OCI-LY1 (cell line): ENCODE data around the gene CD2.

Experiments used
- H2AFZ ChIP-seq: fragments of 200-600 bp; sonication (generic), shearing (Covaris generic); 2 replicates; pipeline ENCODE4 v1.6.0; 2014; ENCODE audit warnings: antibody characterized with exemption, mild to moderate bottlenecking, low read length
- H3F3A ChIP-seq: fragments of 200-600 bp; sonication (generic), shearing (Covaris generic); 2 replicates; pipeline ENCODE4 v1.6.0; 2014; ENCODE audit warnings: mild to moderate bottlenecking, antibody characterized with exemption, low read length, moderate library complexity; ENCODE audit not compliant: insufficient read depth
- H3K27ac ChIP-seq: fragments of 200-600 bp; sonication (generic); 2 replicates; pipeline ENCODE4 v1.5.1; 2014; ENCODE audit warnings: low read length, mixed run types, mild to moderate bottlenecking, low read depth; ENCODE audit not compliant: poor library complexity, severe bottlenecking
- H3K27me3 ChIP-seq: fragments of 200-600 bp; sonication (generic); 2 replicates; pipeline ENCODE4 v1.6.0; 2014; ENCODE audit warnings: antibody characterized with exemption, mild to moderate bottlenecking, low read length, moderate library complexity; ENCODE audit not compliant: insufficient read depth
- H3K36me3 ChIP-seq: fragments of 200-600 bp; sonication (generic); 2 replicates; pipeline ENCODE4 v1.6.1; 2014; ENCODE audit warnings: mild to moderate bottlenecking, antibody characterized with exemption, low read length, moderate library complexity, mixed read lengths; ENCODE audit not compliant: insufficient read depth
- H3K4me1 ChIP-seq: fragments of 200-600 bp; sonication (generic); 2 replicates; pipeline ENCODE4 v1.5.1; 2014; ENCODE audit warnings: mild to moderate bottlenecking, low read length, moderate library complexity; ENCODE audit not compliant: insufficient read depth, severe bottlenecking
- H3K4me2 ChIP-seq: fragments of 200-600 bp; sonication (generic), shearing (Covaris generic); 2 replicates; pipeline ENCODE4 v1.6.1; 2014; ENCODE audit warnings: low read length
- H3K4me3 ChIP-seq: fragments of 200-600 bp; sonication (generic); 2 replicates; pipeline ENCODE4 v1.5.1; 2014; ENCODE audit warnings: low read length, low read depth, mild to moderate bottlenecking, mixed read lengths; ENCODE audit not compliant: poor library complexity, severe bottlenecking
- H3K79me2 ChIP-seq: fragments of 200-600 bp; shearing (Covaris generic); 2 replicates; pipeline ENCODE4 v1.6.1; 2016; ENCODE audit warnings: mixed run types, low read length, mixed read lengths; ENCODE audit not compliant: insufficient read depth
- H3K9ac ChIP-seq: fragments of 200-600 bp; sonication (generic), shearing (Covaris generic); 2 replicates; pipeline ENCODE4 v1.6.1; 2014; ENCODE audit warnings: mild to moderate bottlenecking, low read length, mixed read lengths
- H3K9me2 ChIP-seq: fragments of 200-600 bp; sonication (generic), shearing (Covaris generic); 2 replicates; pipeline ENCODE4 v1.6.1; 2014; ENCODE audit warnings: low read depth, mild to moderate bottlenecking, low read length, mixed read lengths
- H3K9me3 ChIP-seq: fragments of 200-600 bp; shearing (Covaris generic); 2 replicates; pipeline ENCODE4 v1.6.1; 2014; ENCODE audit warnings: low read length, mixed read lengths
- H4K20me1 ChIP-seq: fragments of 200-600 bp; sonication (generic), shearing (Covaris generic); 2 replicates; pipeline ENCODE4 v1.6.0; 2016; ENCODE audit warnings: mild to moderate bottlenecking, low read length; ENCODE audit not compliant: insufficient read depth
- EZH2 ChIP-seq: fragments of 200-600 bp; sonication (generic), shearing (Covaris generic); IDR thresholded peaks from 2 replicates; pipeline ENCODE4 v1.8.0; 2017; ENCODE audit warnings: borderline replicate concordance, mixed run types, mild to moderate bottlenecking, antibody characterized with exemption, low read length, moderate library complexity, mixed read lengths
- TF ChIP-seq, protein P1 (sequence below): fragments of 200-600 bp; sonication (generic), shearing (Covaris generic); IDR thresholded peaks from 2 replicates; pipeline ENCODE4 v1.5.1; 2017; ENCODE audit warnings: mild to moderate bottlenecking, antibody characterized with exemption, low read length, moderate library complexity, mixed read lengths

The CD2 gene

GRCh38 chr1:116795482-116795829 lies 41.2 kb downstream of the CD2 start:
- H3K9me2 ChIP-seq: no peaks in the 10 kb centered on the region
- H3K36me3 ChIP-seq: no peaks in the 10 kb centered on the region
- no peak overlapping the region for H3K9ac ChIP-seq
- TF ChIP-seq EZH2: no peak
- TF ChIP-seq, protein P1, sequence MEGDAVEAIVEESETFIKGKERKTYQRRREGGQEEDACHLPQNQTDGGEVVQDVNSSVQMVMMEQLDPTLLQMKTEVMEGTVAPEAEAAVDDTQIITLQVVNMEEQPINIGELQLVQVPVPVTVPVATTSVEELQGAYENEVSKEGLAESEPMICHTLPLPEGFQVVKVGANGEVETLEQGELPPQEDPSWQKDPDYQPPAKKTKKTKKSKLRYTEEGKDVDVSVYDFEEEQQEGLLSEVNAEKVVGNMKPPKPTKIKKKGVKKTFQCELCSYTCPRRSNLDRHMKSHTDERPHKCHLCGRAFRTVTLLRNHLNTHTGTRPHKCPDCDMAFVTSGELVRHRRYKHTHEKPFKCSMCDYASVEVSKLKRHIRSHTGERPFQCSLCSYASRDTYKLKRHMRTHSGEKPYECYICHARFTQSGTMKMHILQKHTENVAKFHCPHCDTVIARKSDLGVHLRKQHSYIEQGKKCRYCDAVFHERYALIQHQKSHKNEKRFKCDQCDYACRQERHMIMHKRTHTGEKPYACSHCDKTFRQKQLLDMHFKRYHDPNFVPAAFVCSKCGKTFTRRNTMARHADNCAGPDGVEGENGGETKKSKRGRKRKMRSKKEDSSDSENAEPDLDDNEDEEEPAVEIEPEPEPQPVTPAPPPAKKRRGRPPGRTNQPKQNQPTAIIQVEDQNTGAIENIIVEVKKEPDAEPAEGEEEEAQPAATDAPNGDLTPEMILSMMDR: no peak
- H3K79me2 ChIP-seq: no peaks in the 10 kb centered on the region
- no peaks in the 10 kb centered on the region for H3K27me3 ChIP-seq
- no peak overlapping the region for H2AFZ ChIP-seq
- no peaks in the 10 kb centered on the region for H4K20me1 ChIP-seq
- H3K4me3 ChIP-seq: no peak overlapping the region
- H3K4me1 ChIP-seq: no peaks in the 10 kb centered on the region
- no peak overlapping the region for H3K27ac ChIP-seq
- no peaks in the 10 kb centered on the region for H3F3A ChIP-seq
- no peak overlapping the region for H3K4me2 ChIP-seq
- H3K9me3 ChIP-seq: no peaks in the 10 kb centered on the region

DNA sequence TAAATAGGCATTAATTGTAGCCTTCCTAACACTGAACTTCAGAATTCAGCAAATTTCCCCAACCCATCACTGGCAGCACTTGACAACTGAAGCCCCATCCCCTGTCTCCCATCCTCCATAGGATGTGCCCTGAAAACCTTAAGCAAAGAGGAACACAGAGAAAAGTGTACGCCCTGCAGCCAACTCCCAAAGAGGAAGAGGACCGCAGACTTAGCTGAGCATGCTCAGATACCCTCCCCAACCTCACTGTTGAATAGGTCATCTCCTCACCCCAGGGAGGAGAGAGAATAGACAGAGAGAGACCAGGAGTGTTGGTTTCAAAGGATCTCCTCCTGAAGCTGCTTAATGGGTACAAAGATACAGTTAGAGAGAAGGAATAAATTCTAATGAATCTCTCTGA lies 50.5 kb downstream of the CD2 start:
- no peaks in the 10 kb centered on the region for H4K20me1 ChIP-seq
- H3K4me2 ChIP-seq: no peak overlapping the region
- H3K27me3 ChIP-seq: no peaks in the 10 kb centered on the region
- H3K79me2 ChIP-seq: no peaks in the 10 kb centered on the region
- no peak overlapping the region for H3K27ac ChIP-seq
- H3F3A ChIP-seq: no peaks in the 10 kb centered on the region
- H3K9me3 ChIP-seq: no peaks in the 10 kb centered on the region
- H3K9ac ChIP-seq: no peak overlapping the region
- no peak overlapping the region for H3K4me3 ChIP-seq
- H3K4me1 ChIP-seq: no peaks in the 10 kb centered on the region
- H2AFZ ChIP-seq: no peak overlapping the region
- H3K36me3 ChIP-seq: no peaks in the 10 kb centered on the region
- TF ChIP-seq, protein P1: no peak
- no peak for TF ChIP-seq EZH2
- H3K9me2 ChIP-seq: no peaks in the 10 kb centered on the region

- Histone ChIP-seq H3K27ac (no peak overlapping the region), H3K9me2 (no peaks in the 10 kb centered on the region), H3K36me3 (no peaks in the 10 kb centered on the region), H3K9ac (no peak overlapping the region), H3K79me2 (no peaks in the 10 kb centered on the region), H3K27me3 (no peaks in the 10 kb centered on the region), H4K20me1 (no peaks in the 10 kb centered on the region), H2AFZ (no peak overlapping the region), H3K4me1 (no peaks in the 10 kb centered on the region), H3K4me2 (no peak overlapping the region), H3K4me3 (no peak overlapping the region), H3F3A (no peaks in the 10 kb centered on the region), H3K9me3 (no peaks in the 10 kb centered on the region)
- no peak for TF ChIP-seq EZH2
- TF ChIP-seq, protein P1: no peak
Observed at GRCh38 chr1:116805398-116805797, 51.2 kb downstream of the CD2 start.
